Measurements from ENCODE around the gene CKMT1A. TPM values are rescaled to one million over a fixed set of nuclear protein-coding genes. Genes with fewer than 3 reads are reported as not detected.

Gene CKMT1A
- total and polyA plus RNA-seq, 2 of the 4 experiments (the other 2 are of a cell fraction) = not detected

DNA sequence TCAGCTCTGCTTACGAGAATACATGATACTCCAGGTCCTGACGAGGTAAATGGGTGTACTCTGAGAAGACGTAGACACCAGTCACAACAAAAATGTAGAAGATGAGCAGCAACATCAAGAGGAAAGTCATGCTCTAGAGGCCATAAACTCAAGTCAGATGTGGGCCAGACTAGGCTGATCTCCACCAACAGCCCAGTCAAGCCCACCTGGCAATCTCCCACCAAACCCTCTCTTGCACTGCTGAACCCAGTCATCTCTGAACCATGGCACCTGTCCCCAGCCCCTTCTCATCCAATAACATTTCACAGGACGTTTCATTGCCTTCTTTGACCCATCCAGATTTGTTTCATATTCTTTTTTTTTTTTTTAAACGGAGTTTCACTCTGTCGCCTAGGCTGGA, 41.8 kb downstream of the CKMT1A start:
- no peak overlapping the region for H3K23ac ChIP-seq (ENCODE audit: low read depth, low read length)
- H2AFZ ChIP-seq (replicated peaks; ENCODE audit: low read length, poor library complexity) = no peak overlapping the region
- ChIA-PET CTCF (no interaction called here), POLR2A (ENCODE audit: unreplicated experiment) (no interaction called here)
- no peak overlapping the region for H4K91ac ChIP-seq (ENCODE audit: insufficient read depth, low read depth, low read length)
- no peak overlapping the region for H3K14ac ChIP-seq (replicated peaks; ENCODE audit: low read depth, low read length)
- H3K4ac ChIP-seq (ENCODE audit: low read depth, low read length) = no peak overlapping the region
- H3K4me2 ChIP-seq (ENCODE audit: low read depth, low read length) = no peak overlapping the region
- H2AK5ac ChIP-seq (ENCODE audit: low read depth, low read length) = no peak overlapping the region
- ATAC-seq (ENCODE audit: low read depth) = no peak
- H3K9me1 ChIP-seq (ENCODE audit: insufficient read depth, low read length) = no peaks in the 10 kb centered on the region
- H3K27ac ChIP-seq (ENCODE audit: insufficient read depth, low read length) = no peak overlapping the region
- DNase-seq = no peak
- in situ Hi-C loops (cut with MboI; ENCODE audit: low sequenced_read_pairs) = no loop called here
- H4K8ac ChIP-seq (ENCODE audit: low read depth in 2 of 2, low read length in 2 of 2) = no peak overlapping the region
- no peak overlapping the region for H3K18ac ChIP-seq (ENCODE audit: low read depth, low read length)
- no peak overlapping the region for H3K9ac ChIP-seq (ENCODE audit: low read depth, low read length)
- H3K79me1 ChIP-seq (ENCODE audit: low read depth in 1 of 2, low read length in 2 of 2) = no peaks in the 10 kb centered on the region
- intact Hi-C loops (cut with micrococcal nuclease) = no loop called here
- H3K9me3 ChIP-seq (ENCODE audit: control insufficient read depth, insufficient read depth, low read length) = 0 out of 2 replicates have a peak, but pooled peaks cover 2% of the 10 kb centered on the region
- no peak overlapping the region for H4K5ac ChIP-seq (ENCODE audit: low read depth, low read length)
- H2BK5ac ChIP-seq (ENCODE audit: low read depth, low read length, poor library complexity, severe bottlenecking) = no peak overlapping the region
- no peaks in the 10 kb centered on the region; the same call in 1 of the 2 replicates for H3K27me3 ChIP-seq (ENCODE audit: control insufficient read depth, insufficient read depth, low read length)
- TF ChIP-seq MAZ (IDR thresholded peaks at IDR 0.05; ENCODE audit: borderline replicate concordance, low read depth, low read length) (no peak), MAFK (IDR thresholded peaks at IDR 0.05; ENCODE audit: low read depth, low read length) (no peak), MXI1 (IDR thresholded peaks at IDR 0.05; ENCODE audit: borderline replicate concordance, low read depth, low read length) (no peak), SMC3 (IDR thresholded peaks at IDR 0.05; ENCODE audit: low read depth, low read length) (no peak), POLR2A (IDR thresholded peaks at IDR 0.05; ENCODE audit: low read depth, low read length) (no peak), NFE2L2 (IDR thresholded peaks at IDR 0.05; ENCODE audit: low read depth, low read length) (no peak), BHLHE40 (IDR thresholded peaks at IDR 0.05; ENCODE audit: low read depth, low read length) (no peak), CEBPB (IDR thresholded peaks at IDR 0.05; ENCODE audit: low read depth, low read length) (no peak), RCOR1 (IDR thresholded peaks at IDR 0.05; ENCODE audit: insufficient replicate concordance, low read length) (no peak), CHD1 (IDR thresholded peaks at IDR 0.05; ENCODE audit: low read depth, low read length) (no peak), RFX5 (IDR thresholded peaks at IDR 0.05; ENCODE audit: low read depth, low read length) (no peak), FOS (IDR thresholded peaks at IDR 0.05; ENCODE audit: low read depth, low read length) (no peak), RAD21 (IDR thresholded peaks at IDR 0.05; ENCODE audit: low read length) (no peak)
- TF ChIP-seq, protein P1, sequence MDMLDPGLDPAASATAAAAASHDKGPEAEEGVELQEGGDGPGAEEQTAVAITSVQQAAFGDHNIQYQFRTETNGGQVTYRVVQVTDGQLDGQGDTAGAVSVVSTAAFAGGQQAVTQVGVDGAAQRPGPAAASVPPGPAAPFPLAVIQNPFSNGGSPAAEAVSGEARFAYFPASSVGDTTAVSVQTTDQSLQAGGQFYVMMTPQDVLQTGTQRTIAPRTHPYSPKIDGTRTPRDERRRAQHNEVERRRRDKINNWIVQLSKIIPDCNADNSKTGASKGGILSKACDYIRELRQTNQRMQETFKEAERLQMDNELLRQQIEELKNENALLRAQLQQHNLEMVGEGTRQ (IDR thresholded peaks at IDR 0.05; ENCODE audit: low read depth, low read length) = no peak
- TF ChIP-seq, protein P2, sequence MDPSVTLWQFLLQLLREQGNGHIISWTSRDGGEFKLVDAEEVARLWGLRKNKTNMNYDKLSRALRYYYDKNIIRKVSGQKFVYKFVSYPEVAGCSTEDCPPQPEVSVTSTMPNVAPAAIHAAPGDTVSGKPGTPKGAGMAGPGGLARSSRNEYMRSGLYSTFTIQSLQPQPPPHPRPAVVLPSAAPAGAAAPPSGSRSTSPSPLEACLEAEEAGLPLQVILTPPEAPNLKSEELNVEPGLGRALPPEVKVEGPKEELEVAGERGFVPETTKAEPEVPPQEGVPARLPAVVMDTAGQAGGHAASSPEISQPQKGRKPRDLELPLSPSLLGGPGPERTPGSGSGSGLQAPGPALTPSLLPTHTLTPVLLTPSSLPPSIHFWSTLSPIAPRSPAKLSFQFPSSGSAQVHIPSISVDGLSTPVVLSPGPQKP (IDR thresholded peaks at IDR 0.05; ENCODE audit: borderline replicate concordance, low read depth, low read length) = no peak
- TF ChIP-seq, protein P3, sequence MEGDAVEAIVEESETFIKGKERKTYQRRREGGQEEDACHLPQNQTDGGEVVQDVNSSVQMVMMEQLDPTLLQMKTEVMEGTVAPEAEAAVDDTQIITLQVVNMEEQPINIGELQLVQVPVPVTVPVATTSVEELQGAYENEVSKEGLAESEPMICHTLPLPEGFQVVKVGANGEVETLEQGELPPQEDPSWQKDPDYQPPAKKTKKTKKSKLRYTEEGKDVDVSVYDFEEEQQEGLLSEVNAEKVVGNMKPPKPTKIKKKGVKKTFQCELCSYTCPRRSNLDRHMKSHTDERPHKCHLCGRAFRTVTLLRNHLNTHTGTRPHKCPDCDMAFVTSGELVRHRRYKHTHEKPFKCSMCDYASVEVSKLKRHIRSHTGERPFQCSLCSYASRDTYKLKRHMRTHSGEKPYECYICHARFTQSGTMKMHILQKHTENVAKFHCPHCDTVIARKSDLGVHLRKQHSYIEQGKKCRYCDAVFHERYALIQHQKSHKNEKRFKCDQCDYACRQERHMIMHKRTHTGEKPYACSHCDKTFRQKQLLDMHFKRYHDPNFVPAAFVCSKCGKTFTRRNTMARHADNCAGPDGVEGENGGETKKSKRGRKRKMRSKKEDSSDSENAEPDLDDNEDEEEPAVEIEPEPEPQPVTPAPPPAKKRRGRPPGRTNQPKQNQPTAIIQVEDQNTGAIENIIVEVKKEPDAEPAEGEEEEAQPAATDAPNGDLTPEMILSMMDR (conservative IDR thresholded peaks at IDR 0.05; ENCODE audit: low read depth, low read length) = no peak
- H3K4me3 ChIP-seq (ENCODE audit: insufficient read depth, low read depth, low read length) = no peak overlapping the region
- no peak overlapping the region for H2BK120ac ChIP-seq (ENCODE audit: low read depth, low read length)
- no peaks in the 10 kb centered on the region for H4K20me1 ChIP-seq (ENCODE audit: insufficient read depth, low read length)
- WGBS, 2 experiments (ENCODE audit: extremely low coverage in 2 of 2, insufficient read length in 1 of 2) = 50% methylated on average over 1 of the region's 6 CpGs; no CpG with 5 or more reads in 1 of the 2 experiments
- H2AK9ac ChIP-seq (replicated peaks; ENCODE audit: low read depth, low read length, poor library complexity) = no peak overlapping the region
- no peaks in the 10 kb centered on the region for H3K36me3 ChIP-seq (ENCODE audit: control insufficient read depth, insufficient read depth, low read length)
- no peak overlapping the region for H2BK20ac ChIP-seq (ENCODE audit: low read depth, low read length)
- H3K56ac ChIP-seq (ENCODE audit: extremely low read depth, insufficient read depth, low read length) = no peak overlapping the region
- no TSS peak for BruUV-seq (replicated peaks)
- no peak overlapping the region for H2BK15ac ChIP-seq (ENCODE audit: low read depth, low read length)
- H3K4me1 ChIP-seq (ENCODE audit: control insufficient read depth, insufficient read depth, low read length) = no peaks in the 10 kb centered on the region
- dilution Hi-C loops (cut with HindIII; ENCODE audit: low sequenced_read_pairs, unreplicated experiment) = no loop called here
